K562 (cell line): ENCODE measurements around the gene WDR18. TPM values are rescaled to one million over a fixed set of nuclear protein-coding genes. Genes with fewer than 3 reads are reported as not detected.
A peak's percentile ranks its signal among the peaks of the same experiment; 100 is the strongest.

ENCODE experiments used
- ASH1L ChIP-seq: fragments of 450-650 bp; IDR thresholded peaks from 2 replicates; pipeline ENCODE4 v1.6.1; 2018; ENCODE audit warnings: borderline replicate concordance, mild to moderate bottlenecking, low read depth; ENCODE audit not compliant: partially characterized antibody
- ATF3 ChIP-seq, 2 experiments: fragments of 450-650 bp in 1 of 2; sonication (generic) in 1 of 2; formaldehyde crosslinking in 1 of 2; IDR thresholded peaks in 1 of 2; conservative IDR thresholded peaks in 1 of 2; 2 replicates each; pipeline versions ENCODE4 v1.6.1 to v1.8.1; 2016 to 2023; ENCODE audit warnings: mild to moderate bottlenecking in 2 of 2, moderate library complexity in 2 of 2, inconsistent platforms in 1 of 2, missing genetic modification reagents in 1 of 2
- DDX20 ChIP-seq: fragments of 450-650 bp; IDR thresholded peaks from 2 replicates; pipeline ENCODE4 v1.6.1; 2016; ENCODE audit warnings: missing genetic modification characterization, low read depth, mild to moderate bottlenecking, missing compliant biosample characterization, moderate library complexity
- ETV5 ChIP-seq: sonication (generic); formaldehyde crosslinking; IDR thresholded peaks from 2 replicates; pipeline ENCODE4 v1.4.0; 2020; ENCODE audit warnings: low read depth, mild to moderate bottlenecking, missing genetic modification reagents
- JUNB ChIP-seq: fragments of 450-650 bp; formaldehyde crosslinking; conservative IDR thresholded peaks from 2 replicates; pipeline ENCODE4 v1.4.0; 2020; ENCODE audit warnings: mild to moderate bottlenecking
- NKRF ChIP-seq: fragments of 450-650 bp; IDR thresholded peaks from 2 replicates; pipeline ENCODE4 v1.6.1; 2016; ENCODE audit warnings: borderline replicate concordance
- STAG1 ChIP-seq: sonication (generic); formaldehyde crosslinking; IDR thresholded peaks from 2 replicates; pipeline ENCODE4 v1.5.0; 2020; ENCODE audit warnings: missing genetic modification reagents, borderline replicate concordance
- THRA ChIP-seq: fragments of 450-650 bp; IDR thresholded peaks from 2 replicates; pipeline ENCODE4 v1.6.1; 2017; ENCODE audit warnings: mild to moderate bottlenecking, moderate library complexity
- USF1 ChIP-seq: sonication (generic); formaldehyde crosslinking; IDR thresholded peaks from 2 replicates; pipeline ENCODE4 v1.9.0; 2022; ENCODE audit warnings: mild to moderate bottlenecking, missing genetic modification reagents
- polyA plus RNA-seq, 8 experiments: library from polyadenylated mRNA; depleted of rRNA in 4 of 8; stranded (reverse) in 5 of 8; unstranded in 3 of 8; fragments of >200 nt; fragmentation: Nextera tagmentation in 2 of 8; fragmentation: Illumina TruSeq in 1 of 8; extraction: Ambion mirVana in 2 of 8; extraction: Trizol in 1 of 8; gene quantifications; 2 replicates each; pipeline versions ENCODE4 v1.2.1 to v1.2.3, GENCODE V29; 2011 to 2014; ENCODE audit warnings: inconsistent platforms in 1 of 8, missing spikeins in 1 of 8
- total RNA-seq, 7 experiments: library from RNA; depleted of rRNA in 6 of 7; stranded (reverse); fragments of >200 nt in 6 of 7; fragmentation: Illumina TruSeq in 2 of 7; extraction: Trizol in 2 of 7; gene quantifications; 2 replicates each; pipeline versions ENCODE4 v1.2.1 to v1.2.3, GENCODE V29; 2011 to 2021; ENCODE audit warnings: low replicate concordance in 1 of 7

The WDR18 gene
- total and polyA plus RNA-seq, 9 of the 15 experiments (the other 6 are each of a cell fraction or from before 2014, with no cell fraction given), result 0.65 to 181 (median 30.1) TPM

GRCh38 chr19:1016647-1017114, 32.5 kb downstream of the WDR18 start (continued):
- peak; percentile 57 for TF ChIP-seq USF1
- TF ChIP-seq STAG1 (CRISPR knock-in tag), result no peak
- TF ChIP-seq THRA, result no peak
- TF ChIP-seq ATF3 (IDR thresholded peaks at IDR 0.05), result peak; percentile 22
- TF ChIP-seq ATF3 (CRISPR knock-in tag; conservative IDR thresholded peaks at IDR 0.05), result no peak
- TF ChIP-seq JUNB (CRISPR knock-in tag), result no peak
- no peak for TF ChIP-seq ASH1L
- 0 out of 2 replicates have a peak, but pooled peaks have one; percentile 36 for TF ChIP-seq NKRF
- no peak for TF ChIP-seq ETV5
- TF ChIP-seq DDX20 (tag), result no peak
